HG03558 (cell line): ENCODE data around the gene ZNF655.

Experiments
- ATAC-seq: cut with Tn5 transposase; IDR thresholded peaks from one replicate; pipeline ENCODE4 v1.9.1; 2021; ENCODE audit warnings: moderate number of reproducible peaks; ENCODE audit not compliant: unreplicated experiment; ENCODE audit errors: extremely low read depth

The ZNF655 gene

DNA sequence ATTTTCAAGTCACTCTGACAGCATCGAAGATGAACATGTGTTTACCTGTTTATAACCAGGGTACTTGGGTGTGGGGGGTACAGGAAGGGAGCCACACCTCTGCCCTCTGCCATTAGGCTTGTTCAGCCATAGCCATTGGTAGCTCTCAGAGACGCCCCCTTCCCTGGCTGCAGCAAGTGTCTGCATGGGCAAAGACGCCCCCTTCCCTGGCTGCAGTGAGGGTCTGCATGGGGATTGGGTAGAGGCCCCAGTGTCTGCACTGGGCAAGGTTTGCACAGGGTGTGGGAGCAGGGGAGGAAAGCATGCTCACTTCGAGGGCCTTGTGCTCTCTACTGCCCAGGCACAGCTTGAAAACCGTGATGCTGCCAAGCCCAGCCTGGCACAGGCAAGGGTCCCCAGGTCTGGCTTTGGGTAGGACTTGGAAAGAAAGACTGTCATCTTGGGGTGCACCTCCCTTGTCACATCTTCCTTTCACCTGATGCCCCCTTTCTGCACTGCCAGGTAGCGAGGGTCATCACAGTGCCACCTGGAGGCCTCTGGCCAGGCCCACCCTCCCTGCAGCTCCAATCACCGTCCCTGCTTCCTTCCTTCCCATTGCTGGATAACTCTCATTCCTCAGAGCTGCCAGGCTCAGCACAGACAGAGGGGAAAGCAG, 43.3 kb downstream of the ZNF655 start:
- no peak for ATAC-seq

DNA sequence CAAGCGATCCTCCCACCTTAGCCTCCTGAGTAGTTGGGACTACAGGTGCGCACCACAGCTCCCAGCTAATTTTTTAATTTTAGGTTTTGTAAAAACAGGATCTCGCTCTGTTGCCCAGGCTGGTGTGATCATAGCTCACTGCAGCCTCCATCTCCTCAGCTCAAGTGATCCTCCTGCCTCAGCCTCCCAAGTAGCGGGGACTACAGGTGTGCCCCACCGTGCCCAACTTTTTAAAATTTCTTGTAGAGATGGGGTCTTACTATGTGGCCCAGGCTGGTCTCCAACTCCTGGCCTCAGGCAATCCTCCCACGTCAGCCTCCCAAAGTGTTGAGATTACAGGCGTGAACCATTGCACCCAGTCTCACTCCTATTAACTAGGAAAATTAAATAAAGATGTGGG, 47.1 kb downstream of the ZNF655 start:
- ATAC-seq = no peak

DNA sequence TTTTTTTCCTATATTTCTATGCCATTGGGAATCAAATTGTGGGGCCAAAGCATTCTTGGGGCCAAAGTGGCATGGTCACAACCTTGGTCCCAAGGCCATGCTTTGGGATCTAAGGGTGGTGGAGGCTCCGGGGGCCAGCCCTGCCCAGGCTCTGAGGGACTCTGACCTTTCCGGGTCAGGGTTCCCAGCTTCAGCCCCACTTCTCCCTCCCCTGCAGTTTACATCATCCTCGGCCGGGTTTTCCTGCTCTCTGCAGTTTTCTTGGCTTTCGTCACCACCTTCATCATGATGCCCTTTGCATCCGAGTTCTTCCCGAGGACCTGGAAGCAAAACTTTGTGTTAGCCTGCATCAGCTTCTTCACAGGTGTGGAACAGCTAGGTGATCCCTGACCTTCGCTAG, 48.1 kb downstream of the ZNF655 start:
- ATAC-seq = no peak

DNA sequence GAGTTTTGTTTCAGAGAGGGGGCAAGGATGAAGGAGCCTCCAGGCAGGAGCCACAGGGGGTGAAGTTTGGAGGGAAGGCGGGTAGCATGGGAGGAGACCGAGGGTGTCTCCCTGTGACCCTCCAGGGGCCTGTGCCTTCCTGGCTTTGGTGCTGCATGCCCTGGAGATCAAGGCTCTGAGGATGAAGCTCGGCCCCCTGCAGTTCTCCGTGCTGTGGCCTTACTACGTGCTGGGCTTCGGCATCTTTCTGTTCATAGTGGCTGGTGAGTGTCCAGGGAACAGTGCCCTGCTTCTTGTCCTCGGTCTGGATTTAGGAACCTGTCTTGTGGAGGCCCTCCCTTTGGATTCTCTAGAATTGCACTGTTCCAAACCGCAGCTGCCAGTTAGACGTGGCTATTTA, 49.1 kb downstream of the ZNF655 start:
- no peak for ATAC-seq

DNA sequence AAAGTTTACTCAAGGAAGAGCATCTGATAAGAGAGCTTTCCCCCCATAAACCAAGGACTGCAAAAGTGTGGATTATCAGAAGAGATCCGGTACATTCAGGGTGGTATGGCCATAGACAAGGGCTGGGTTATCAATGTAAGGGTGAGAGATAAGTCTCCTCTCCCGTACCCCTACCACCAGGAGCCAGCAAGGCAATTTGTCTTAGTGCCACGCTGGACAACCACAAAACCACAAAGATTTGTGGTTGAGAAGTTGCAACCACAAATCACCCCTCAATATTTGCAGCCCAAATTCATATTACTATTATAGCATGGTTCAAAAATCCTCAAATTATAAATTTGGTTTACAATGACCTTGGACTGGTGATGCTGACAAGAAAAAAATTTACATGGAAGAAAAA, 56.1 kb downstream of the ZNF655 start:
- no peak for ATAC-seq

DNA sequence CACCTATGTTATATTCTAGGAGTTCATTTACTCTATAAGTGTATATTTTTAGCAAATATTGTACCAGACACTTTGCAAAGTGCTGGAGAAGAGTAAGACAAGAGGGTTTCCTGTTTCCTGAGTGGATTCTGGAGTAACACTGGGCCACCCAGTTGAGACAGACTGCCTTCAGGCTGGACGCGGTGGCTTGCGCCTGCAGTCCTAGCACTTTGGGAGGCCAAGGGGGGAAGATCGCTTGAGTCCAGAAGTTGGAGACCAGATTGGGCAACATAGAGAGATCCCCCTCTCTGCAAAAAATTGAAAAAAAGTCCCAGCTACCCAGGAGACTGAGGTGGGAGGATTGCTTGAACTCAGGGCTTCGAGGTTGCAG, 57.5 kb downstream of the ZNF655 start:
- no peak for ATAC-seq

DNA sequence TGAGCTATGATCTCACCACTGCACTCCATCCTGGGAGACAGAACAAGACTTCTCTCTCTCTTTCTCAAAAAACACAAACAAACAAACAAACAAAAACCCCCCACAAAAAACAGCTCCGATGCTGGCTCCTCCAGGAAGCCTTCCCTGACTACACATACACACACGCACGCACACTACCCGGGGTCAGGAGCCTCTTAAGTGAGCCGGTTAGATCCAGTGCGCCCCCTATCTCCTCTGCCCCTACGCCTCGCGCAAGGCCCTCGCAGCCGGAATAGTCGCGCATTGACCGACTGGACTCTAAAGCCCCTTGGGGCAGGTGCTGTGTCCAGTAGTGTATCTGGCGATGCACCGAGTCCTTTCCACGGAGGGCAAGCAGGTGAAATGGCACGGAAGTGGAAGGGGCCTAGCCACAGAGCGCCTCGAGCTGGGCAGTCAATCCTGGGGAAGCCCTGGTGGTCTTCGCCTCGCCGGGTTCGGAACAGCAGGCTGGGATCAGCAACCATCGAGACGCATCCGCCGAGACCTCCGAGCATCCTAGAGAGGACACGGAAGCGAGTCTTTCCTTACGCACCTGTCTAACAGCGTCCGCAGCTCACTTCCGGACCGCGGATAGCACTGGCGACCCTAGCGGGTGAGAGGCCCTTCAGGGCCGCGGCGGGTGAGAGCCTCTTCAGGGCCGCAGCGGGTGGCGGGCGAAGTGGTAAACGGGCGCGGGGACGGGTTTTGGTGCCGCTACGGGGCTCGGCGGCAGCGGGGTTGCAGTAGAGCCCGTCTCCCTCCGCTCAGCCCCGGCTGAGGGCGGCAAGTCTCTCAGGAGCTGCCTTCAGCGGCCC, 58.1 kb downstream of the ZNF655 start, which contains the start of gene ZSCAN25:
Gene ZSCAN25 (plus strand): TSS at position 588 of the 833 bp plus-strand sequence. CDS start 2,661 bp downstream, outside the sequence.
- no peak for ATAC-seq

DNA sequence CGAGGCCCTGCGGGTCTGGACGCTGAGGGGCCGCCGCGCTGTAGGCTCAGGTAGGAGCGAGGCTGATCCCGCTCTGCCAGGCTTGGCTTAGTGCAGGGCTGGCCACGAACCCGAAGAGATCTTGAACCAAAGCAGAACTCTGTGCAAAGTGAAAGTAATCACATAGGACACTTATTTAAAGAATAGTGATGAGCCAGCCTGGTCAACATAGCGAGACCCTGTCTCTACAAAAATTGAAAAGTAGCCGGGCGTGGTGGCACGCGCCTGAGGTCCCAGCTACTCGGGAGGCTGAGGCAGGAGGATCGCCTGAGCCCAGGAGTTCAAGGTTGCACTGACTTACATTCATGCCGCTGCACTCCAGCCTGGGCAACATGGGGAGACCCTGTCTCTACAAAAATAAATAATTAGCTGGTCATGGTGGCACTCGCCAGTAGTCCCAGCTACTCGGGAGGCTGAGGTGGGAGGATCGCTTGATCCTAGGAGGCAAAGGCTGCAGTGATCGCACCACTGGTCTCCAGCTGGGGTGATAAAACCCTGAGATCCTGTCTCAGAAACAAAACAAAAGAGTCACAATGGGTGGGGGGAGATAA, 58.8 kb downstream of the ZNF655 start:
- ATAC-seq = no peak

DNA sequence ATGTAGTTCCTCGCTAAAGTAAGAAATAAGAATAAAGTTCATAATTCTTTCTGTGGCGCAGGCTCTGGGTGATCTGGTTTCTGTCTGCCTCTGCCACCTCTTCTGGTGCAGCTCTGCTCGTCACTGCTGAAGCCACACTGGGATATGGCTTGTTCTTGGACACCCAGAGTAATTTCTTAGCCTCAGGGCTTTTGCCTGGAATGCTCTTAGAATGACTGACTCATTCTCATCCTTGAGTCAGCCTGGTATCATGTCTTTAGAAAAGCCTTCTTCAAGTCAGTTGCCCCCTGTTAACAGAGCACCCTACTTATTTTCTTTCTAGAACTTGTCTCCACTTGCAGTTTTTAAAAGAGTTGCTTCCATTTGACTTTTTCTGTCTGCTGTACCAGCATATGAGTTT, 60.3 kb downstream of the ZNF655 start:
- ATAC-seq = no peak

DNA sequence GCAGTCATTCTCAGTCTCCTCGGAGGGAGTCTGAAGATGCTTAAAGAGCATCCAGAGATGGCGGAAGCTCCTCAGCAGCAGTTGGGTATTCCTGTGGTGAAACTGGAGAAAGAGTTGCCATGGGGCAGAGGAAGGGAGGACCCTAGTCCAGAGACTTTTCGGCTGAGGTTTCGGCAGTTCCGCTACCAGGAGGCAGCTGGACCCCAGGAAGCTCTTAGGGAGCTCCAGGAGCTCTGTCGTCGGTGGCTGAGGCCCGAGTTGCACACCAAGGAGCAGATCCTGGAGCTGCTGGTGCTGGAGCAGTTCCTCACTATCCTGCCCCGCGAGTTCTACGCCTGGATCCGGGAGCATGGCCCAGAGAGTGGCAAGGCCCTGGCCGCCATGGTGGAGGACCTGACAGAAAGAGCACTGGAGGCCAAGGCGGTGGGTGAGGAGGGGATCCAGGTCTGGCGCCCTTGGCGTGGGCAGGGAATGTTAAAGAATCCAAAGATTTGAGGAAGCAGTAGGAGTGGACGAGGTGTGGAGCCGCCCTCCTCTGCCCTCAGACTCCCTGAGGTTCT, 61.2 kb downstream of the ZNF655 start:
- ATAC-seq = no peak

DNA sequence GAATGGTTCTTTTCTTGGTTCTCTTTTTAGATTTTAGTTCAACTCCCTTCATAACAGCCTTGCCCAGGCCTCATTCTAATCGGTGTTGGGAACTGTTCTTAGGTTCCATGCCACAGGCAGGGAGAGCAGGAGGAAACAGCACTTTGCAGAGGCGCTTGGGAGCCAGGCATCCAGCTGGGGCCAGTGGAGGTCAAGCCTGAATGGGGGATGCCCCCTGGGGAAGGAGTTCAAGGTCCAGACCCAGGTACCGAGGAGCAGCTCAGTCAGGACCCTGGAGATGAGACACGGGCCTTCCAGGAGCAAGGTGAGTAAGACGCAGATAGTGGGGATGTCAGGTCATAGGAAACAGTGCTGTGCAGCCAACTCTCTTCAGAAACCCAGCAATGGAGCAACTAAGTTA, 62.8 kb downstream of the ZNF655 start:
- no peak for ATAC-seq

DNA sequence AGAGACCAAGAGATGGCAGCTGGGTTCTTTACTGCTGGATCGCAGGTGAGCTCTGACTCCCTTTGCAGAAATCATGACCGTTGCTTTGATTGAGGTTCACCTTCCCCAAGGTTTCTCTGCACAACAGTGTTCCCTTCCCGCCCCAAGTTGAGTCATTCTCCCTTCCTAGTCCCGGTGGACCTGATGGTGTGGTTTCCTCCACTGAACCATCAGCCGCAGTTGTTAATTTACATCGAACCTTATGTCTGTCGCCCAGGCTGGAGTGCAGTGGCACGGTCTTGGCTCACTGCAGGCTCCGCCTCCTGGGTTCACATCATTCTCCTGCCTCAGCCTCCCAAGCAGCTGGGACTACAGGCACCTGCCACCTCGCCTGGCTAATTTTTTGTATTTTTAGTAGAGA, 64.2 kb downstream of the ZNF655 start:
- ATAC-seq = no peak

DNA sequence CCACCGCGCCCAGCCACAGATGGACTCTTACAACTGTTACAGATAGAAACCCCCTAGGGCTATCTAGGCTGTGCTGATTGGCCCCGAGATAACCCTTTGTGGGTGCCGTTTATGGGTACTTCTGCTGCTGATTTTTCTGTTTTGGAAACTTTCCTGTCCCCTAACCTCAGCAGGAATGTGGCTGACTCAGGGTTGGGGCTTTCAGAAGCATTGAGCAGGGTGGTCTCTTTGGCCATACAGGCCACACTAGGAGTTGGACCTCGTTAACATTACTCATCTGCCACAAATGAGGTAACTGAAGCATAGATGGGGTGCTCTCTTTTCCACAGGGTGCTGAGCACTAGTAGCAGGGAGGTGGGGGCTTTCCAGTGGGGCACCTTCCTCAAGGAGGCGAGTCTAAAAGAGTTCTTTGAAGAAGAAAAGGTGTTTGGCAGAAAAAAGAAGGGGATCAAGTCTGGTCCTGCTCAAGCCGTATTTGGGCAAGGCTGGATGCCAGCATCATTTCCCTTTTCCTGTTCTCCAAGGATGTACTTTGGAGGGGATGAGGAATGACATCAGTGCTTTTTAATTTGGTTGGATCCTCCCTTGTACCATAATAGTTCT, 64.8 kb downstream of the ZNF655 start:
- ATAC-seq = no peak

DNA sequence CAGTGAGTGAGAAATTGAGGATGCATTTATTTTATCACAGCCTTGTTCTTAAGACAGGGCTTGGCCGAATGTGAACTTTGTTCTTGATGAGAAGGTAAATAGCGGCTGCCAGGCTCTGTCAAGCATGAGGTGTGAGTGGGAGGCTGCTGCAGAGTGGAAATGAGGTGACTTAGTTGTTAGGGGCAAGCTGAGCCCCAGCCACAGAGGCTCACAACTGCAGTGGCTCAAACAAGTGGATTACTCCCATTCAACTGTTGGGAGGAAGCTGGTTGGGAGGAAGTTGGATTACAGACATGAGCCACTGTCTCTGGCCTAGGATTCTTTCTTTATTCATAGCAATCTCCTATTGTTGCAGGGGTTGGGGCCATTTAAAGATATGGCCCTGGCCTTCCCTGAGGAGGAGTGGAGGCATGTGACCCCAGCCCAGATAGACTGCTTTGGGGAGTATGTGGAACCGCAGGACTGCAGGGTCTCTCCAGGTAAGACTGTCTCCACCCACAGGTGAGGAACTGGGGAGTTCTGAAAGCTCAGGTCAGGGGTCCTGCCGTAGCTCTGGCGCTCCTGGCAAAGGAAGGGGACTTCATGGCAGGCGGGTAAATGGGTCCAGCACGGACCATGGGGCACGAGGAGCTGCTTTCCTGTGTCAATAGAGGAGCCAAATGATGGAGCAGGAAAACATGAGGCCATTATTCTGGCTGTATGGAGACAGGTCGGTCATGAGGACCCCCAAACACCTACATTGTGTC, 65.4 kb downstream of the ZNF655 start:
- no peak for ATAC-seq

DNA sequence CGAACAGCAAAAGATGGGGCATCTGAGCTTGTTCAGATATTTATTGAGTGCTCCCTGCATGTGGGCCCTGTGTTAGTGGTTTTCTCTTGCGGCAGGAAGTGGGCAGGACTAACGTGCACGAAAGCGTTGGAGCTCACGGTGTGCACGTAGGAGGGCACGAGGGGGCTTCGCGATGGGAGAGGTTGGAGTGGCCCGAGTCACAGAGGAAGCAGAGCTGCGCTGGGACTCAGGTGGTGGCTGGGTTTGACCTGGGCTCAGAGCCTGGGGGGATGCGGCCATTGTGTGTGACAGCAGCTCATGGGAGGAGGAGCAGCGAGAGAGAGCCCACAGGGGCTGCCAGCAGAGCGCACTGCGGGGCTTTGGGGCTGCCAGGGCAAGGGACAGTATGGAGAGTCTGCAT, 66.0 kb downstream of the ZNF655 start:
- no peak for ATAC-seq

DNA sequence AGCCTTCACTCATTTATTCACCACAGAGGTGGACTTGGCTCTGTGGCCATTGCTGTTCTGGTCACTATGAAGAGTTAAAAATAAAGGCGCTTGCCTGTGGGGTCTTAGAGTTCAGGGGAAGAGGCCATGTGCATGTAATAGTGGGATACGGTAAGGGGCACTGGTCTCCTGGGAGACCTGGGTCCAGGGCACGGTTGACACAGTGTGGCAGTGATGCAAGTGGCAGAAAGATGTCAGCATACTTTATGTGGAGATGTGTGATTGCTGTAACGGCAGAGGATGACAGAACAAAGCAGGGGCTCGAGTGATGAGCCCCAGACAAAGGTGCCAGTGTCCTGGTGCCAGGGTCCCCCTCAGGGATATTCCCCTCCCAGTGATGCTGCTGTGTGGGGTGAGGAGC, 66.9 kb downstream of the ZNF655 start:
- ATAC-seq = no peak

DNA sequence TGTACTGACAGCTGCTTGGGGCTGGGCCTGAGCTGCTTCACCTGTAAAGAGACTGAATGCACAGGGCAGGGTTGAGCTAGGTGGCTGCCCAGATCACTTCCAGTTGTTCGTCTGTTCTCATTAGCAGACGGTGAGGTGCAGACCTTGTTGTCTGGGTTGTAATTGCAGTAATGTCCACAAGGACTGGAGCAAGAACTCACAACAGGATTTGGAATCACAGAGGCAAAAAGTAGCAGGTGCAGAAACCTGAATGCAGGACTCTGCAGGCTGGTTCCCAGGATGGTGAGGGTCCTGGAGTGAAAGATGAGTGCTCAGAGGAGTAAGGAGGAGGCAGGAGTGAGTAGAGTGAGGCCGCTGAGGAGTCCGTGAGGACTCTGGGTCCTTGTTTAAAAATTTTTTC, 67.5 kb downstream of the ZNF655 start:
- ATAC-seq = no peak
